Osteoblast (primary cell): ENCODE results near the gene MAGEA3. TPM values are rescaled to one million over a fixed set of nuclear protein-coding genes. Genes with fewer than 3 reads are reported as not detected.
"Not testable (repeated sequence)": the region's sequence is repeated elsewhere in the genome, so short reads cannot be mapped to it uniquely, and the experiment has no call there.

Source experiments
- DNase-seq: peaks from one replicate; pipeline ENCODE4 v3.0.0; 2011; ENCODE audit warnings: low spot score, mixed read lengths; ENCODE audit not compliant: insufficient read length; ENCODE audit errors: missing footprints
- H2AFZ ChIP-seq: 2 replicates; pipeline ENCODE4 v1.6.0; 2011; ENCODE audit warnings: mild to moderate bottlenecking, low read length
- H3K27ac ChIP-seq: 2 replicates; pipeline ENCODE4 v1.5.1; 2011; ENCODE audit warnings: mild to moderate bottlenecking, low read depth, low read length, moderate library complexity
- H3K27me3 ChIP-seq: 2 replicates; pipeline ENCODE4 v1.6.0; 2012; ENCODE audit warnings: mild to moderate bottlenecking, control low read depth, inconsistent platforms, low read length, moderate library complexity; ENCODE audit not compliant: insufficient read depth
- H3K36me3 ChIP-seq: 2 replicates; pipeline ENCODE4 v1.5.1; 2011; ENCODE audit warnings: mild to moderate bottlenecking, low read length, control low read depth, moderate library complexity; ENCODE audit not compliant: insufficient read depth
- H3K4me1 ChIP-seq: 2 replicates; pipeline ENCODE4 v1.5.1; 2011; ENCODE audit warnings: mild to moderate bottlenecking, low read length, control low read depth, moderate library complexity; ENCODE audit not compliant: insufficient read depth
- H3K4me2 ChIP-seq: 2 replicates; pipeline ENCODE4 v1.6.0; 2011; ENCODE audit warnings: mild to moderate bottlenecking, low read length; ENCODE audit not compliant: insufficient read depth
- H3K4me3 ChIP-seq: fragments of 200-600 bp; sonication (generic); 3 replicates; pipeline ENCODE4 v1.5.1; 2012; ENCODE audit warnings: mild to moderate bottlenecking, low read length, inconsistent platforms; ENCODE audit not compliant: insufficient read depth
- H3K79me2 ChIP-seq: 2 replicates; pipeline ENCODE4 v1.6.0; 2012; ENCODE audit warnings: mild to moderate bottlenecking, low read length, control low read depth, inconsistent platforms; ENCODE audit not compliant: insufficient read depth
- H3K9me3 ChIP-seq: 2 replicates; pipeline ENCODE4 v1.5.1; 2011; ENCODE audit warnings: low read depth, low read length, control low read depth
- H4K20me1 ChIP-seq: 2 replicates; pipeline ENCODE4 v1.6.0; 2012; ENCODE audit warnings: mild to moderate bottlenecking, low read length, control low read depth; ENCODE audit not compliant: insufficient read depth
- CTCF ChIP-seq: IDR thresholded peaks from 2 replicates; pipeline ENCODE4 v1.5.1; 2011; ENCODE audit warnings: mild to moderate bottlenecking, low read depth, low read length, moderate library complexity; ENCODE audit errors: extremely low read depth
- total RNA-seq: library from RNA; depleted of rRNA; stranded (reverse); fragments of >200 nt; gene quantifications from 2 replicates; pipeline ENCODE4 v1.2.3, GENCODE V29; 2012

Gene MAGEA3
- total RNA-seq, 1 donor, result not detected

DNA sequence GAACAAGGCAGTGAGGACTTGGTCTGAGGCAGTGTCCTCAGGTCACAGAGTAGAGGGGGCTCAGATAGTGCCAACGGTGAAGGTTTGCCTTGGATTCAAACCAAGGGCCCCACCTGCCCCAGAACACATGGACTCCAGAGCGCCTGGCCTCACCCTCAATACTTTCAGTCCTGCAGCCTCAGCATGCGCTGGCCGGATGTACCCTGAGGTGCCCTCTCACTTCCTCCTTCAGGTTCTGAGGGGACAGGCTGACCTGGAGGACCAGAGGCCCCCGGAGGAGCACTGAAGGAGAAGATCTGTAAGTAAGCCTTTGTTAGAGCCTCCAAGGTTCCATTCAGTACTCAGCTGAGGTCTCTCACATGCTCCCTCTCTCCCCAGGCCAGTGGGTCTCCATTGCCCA lies 1.8 kb downstream of the MAGEA3 start:
- not testable (repeated sequence) for H3K4me2 ChIP-seq, DNase-seq, H3K79me2 ChIP-seq

DNA sequence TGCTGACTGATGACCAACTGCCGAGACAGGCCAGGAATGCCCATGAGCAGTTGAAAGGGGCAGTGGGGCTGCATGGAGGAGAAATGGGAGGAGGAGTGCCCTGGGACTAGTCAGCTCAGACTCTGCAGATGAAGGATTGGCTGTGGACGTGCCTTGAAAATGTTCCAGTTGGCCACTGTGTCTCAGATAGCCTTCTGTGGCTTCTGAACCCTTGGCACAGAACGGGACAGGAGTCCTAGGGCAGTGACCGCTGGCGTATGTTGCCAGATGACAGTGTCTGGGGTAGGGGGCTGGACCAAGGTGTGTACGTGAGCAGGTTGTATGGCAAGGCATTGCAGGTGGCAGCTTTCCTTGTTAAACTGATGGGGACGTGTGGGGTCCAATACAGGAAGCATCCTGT lies 7.9 kb downstream of the MAGEA3 start:
- H3K36me3 ChIP-seq, H3K79me2 ChIP-seq, H3K4me1 ChIP-seq, H2AFZ ChIP-seq, DNase-seq, H3K4me3 ChIP-seq, H4K20me1 ChIP-seq, H3K27me3 ChIP-seq, H3K27ac ChIP-seq, H3K9me3 ChIP-seq, H3K4me2 ChIP-seq: not testable (repeated sequence)

More for the DNA sequence above, 1.8 kb downstream of the MAGEA3 start:
- not testable (repeated sequence) for H3K27ac ChIP-seq, H3K36me3 ChIP-seq, H3K4me1 ChIP-seq, H2AFZ ChIP-seq, H3K9me3 ChIP-seq, H4K20me1 ChIP-seq, H3K27me3 ChIP-seq, H3K4me3 ChIP-seq

DNA sequence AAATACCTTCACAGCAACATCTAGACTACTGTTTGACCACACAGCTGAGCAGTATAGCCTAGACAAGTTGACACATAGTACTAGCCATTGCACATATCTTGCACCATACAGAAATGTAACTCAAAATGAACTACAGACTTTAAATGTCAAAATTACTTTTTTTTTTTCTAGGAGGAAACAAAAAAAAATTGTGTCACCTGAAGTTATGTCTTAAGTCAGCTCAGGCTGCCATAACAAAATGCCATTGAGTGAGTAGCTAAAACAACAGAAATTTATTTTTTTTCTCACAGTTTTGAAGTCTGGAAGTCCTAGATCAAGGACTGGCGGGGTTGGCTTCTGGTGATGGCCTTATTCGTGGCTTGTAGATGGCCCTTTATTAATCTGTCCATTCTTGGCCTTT lies 10.6 kb downstream of the MAGEA3 start, which contains the start of gene CSAG2:
Gene CSAG2, minus strand, starts transcription at position 101 of the 400 bp plus-strand sequence. CDS start 161 bp downstream, outside the sequence.
- H3K4me1 ChIP-seq, H2AFZ ChIP-seq, DNase-seq, H3K9me3 ChIP-seq, H3K79me2 ChIP-seq, H4K20me1 ChIP-seq, H3K4me3 ChIP-seq, H3K27me3 ChIP-seq, H3K27ac ChIP-seq, H3K36me3 ChIP-seq, H3K4me2 ChIP-seq: not testable (repeated sequence)

DNA sequence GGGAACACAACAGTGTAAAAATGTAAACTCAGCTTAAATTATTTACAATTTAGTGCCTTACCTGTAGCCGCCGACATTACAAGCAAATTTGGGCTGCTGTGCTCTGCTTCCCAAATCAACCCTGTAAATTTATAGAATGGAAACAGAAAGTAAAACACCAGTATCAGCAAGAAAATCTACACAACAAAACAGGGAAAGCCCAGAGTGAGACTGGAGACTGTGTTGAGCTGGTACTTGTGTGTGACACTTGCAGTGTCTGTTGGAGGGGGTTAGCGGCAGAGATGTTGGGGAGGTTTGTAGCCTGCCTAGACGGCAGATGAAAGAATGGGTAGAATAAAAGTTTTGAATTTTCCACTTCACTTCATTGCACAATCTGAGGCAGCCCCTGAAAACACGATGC lies 14.6 kb downstream of the MAGEA3 start:
- not testable (repeated sequence) for H2AFZ ChIP-seq, H3K27me3 ChIP-seq, H4K20me1 ChIP-seq, H3K27ac ChIP-seq, H3K4me1 ChIP-seq, H3K36me3 ChIP-seq, DNase-seq, H3K4me2 ChIP-seq, H3K79me2 ChIP-seq, H3K9me3 ChIP-seq, H3K4me3 ChIP-seq

- not testable (repeated sequence) for DNase-seq, H3K4me1 ChIP-seq, H2AFZ ChIP-seq, H3K36me3 ChIP-seq, H4K20me1 ChIP-seq, H3K4me2 ChIP-seq, H3K4me3 ChIP-seq, H3K9me3 ChIP-seq, H3K79me2 ChIP-seq, H3K27ac ChIP-seq, H3K27me3 ChIP-seq
These were observed 15.5 kb downstream of the MAGEA3 start, which contains the start of gene MAGEA2B for GRCh38 chrX:152713815-152714787. Gene MAGEA2B, plus strand, starts transcription at chrX:152714628. Its CDS starts 2,479 bp downstream, at chrX:152717107.

DNA sequence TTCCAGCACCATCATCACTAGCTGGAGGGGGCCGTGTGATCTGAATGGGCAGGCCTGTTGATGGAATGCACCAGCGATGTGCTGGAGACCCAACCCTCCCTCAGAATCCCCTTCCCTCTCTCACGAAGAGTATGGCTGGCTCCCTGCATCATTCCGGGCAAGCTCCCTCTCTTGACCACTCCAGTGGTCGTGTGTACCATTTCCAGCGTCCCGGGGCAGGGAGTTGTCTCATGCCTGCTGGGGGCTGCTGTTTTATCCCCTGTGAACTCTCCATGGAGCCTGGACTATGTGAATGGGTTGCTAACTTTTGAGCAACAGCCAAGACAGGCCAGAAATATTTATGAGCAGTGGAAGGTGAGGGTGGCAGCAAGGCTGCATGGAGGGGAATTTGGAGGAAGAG lies 26.8 kb downstream of the MAGEA3 start:
- Histone ChIP-seq H3K4me1 (no peaks in the 10 kb centered on the region), H2AFZ (no peak overlapping the region), H3K27ac (no peak overlapping the region), H3K9me3 (no peaks in the 10 kb centered on the region), H3K79me2 (no peaks in the 10 kb centered on the region), H3K36me3 (no peaks in the 10 kb centered on the region), H3K27me3 (no peaks in the 10 kb centered on the region), H4K20me1 (no peaks in the 10 kb centered on the region), H3K4me2 (no peak overlapping the region), H3K4me3 (no peak overlapping the region)
- no peak for DNase-seq
- no peak for TF ChIP-seq CTCF
